Cardiac fibroblast (primary cell): ENCODE data around the gene NOLC1.
A peak's percentile ranks its signal among the peaks of the same experiment; 100 is the strongest.

Experiments
- DNase-seq, 2 donors: peaks; one replicate each; pipeline versions ENCODE4 v3.0.0 to v3.0.0-alpha.2; 2010; ENCODE audit warnings: low read depth in 2 of 2
- H3K4me3 ChIP-seq, 2 donors: replicated peaks in 1 of 2; 1 replicate in 1 of 2; 2 replicates in 1 of 2; pipeline ENCODE4 v1.5.1; 2011; ENCODE audit warnings: low read depth in 2 of 2, low read length in 2 of 2, mild to moderate bottlenecking in 2 of 2, moderate library complexity in 1 of 2
- CTCF ChIP-seq: IDR thresholded peaks from one replicate; pipeline ENCODE4 v1.5.1; 2011; ENCODE audit warnings: low read depth, mild to moderate bottlenecking, low read length, inconsistent platforms

Gene NOLC1

GRCh38 chr10:102118867-102119266, 33.3 kb upstream of the NOLC1 start:
- TF ChIP-seq CTCF = no peak
- peak; percentile 54 for DNase-seq
- H3K4me3 ChIP-seq = peak overlapping the region; percentile 90 to 99

GRCh38 chr10:102119417-102120141, 32.6 kb upstream of the NOLC1 start:
- H3K4me3 ChIP-seq = peak overlapping the region; percentile 90 to 99
- no peak for TF ChIP-seq CTCF
- peak; percentile 68 to 88 for DNase-seq

- TF ChIP-seq CTCF = no peak
- H3K4me3 ChIP-seq = peak within 1 kb of the TSS; percentile 90 to 99
- DNase-seq = peak; percentile 62 to 92
These were observed 31.8 kb upstream of the NOLC1 start, which contains the start of gene LDB1 for GRCh38 chr10:102120142-102120990. TSS of gene LDB1 (minus strand) at chr10:102120368. CDS start at chr10:102120110, 258 bp downstream.

GRCh38 chr10:102120991-102121738, 31.0 kb upstream of the NOLC1 start:
- TF ChIP-seq CTCF = no peak
- peak overlapping the region; percentile 90 to 99 for H3K4me3 ChIP-seq
- peak; percentile 53 to 96 for DNase-seq

GRCh38 chr10:102121739-102122372, 30.3 kb upstream of the NOLC1 start:
- DNase-seq = peak in 1 of 2 donors; percentile 77
- H3K4me3 ChIP-seq = peak overlapping the region in 1 of 2 donors; percentile 99
- TF ChIP-seq CTCF = peak; percentile 6

GRCh38 chr10:102122450-102122849, 29.7 kb upstream of the NOLC1 start:
- no peak for DNase-seq
- TF ChIP-seq CTCF = no peak
- H3K4me3 ChIP-seq = no peak overlapping the region
